ENCODE measurements around the gene MAD1L1. TPM values are rescaled to one million over a fixed set of nuclear protein-coding genes. Genes with fewer than 3 reads are reported as not detected.

Gene MAD1L1
- total and polyA plus RNA-seq, 11 donors: 11.1 to 29.7 (median 20.9) TPM

GRCh38 chr7:2032030-2032875 is 200.5 kb downstream of the MAD1L1 start:
- peaks cover 0 to 24% (median 6%) of the 10 kb centered on the region in 12 donors for H3K9me3 ChIP-seq
- intact Hi-C loops (cut with DNase I): no loop called here
- no peak overlapping the region for H3K27ac ChIP-seq
- no peak overlapping the region for H3K4me3 ChIP-seq
- H3K4me1 ChIP-seq: peaks cover 0 to 20% (median 2%) of the 10 kb centered on the region in 12 donors
- DNase-seq (peak in 4 of 5 donors; percentile 52 to 80 (median 66)), ATAC-seq (peak; percentile 77 to 92 (median 82))
- no peak for TF ChIP-seq POLR2A (IDR thresholded peaks at IDR 0.05)
- TF ChIP-seq, protein P1, sequence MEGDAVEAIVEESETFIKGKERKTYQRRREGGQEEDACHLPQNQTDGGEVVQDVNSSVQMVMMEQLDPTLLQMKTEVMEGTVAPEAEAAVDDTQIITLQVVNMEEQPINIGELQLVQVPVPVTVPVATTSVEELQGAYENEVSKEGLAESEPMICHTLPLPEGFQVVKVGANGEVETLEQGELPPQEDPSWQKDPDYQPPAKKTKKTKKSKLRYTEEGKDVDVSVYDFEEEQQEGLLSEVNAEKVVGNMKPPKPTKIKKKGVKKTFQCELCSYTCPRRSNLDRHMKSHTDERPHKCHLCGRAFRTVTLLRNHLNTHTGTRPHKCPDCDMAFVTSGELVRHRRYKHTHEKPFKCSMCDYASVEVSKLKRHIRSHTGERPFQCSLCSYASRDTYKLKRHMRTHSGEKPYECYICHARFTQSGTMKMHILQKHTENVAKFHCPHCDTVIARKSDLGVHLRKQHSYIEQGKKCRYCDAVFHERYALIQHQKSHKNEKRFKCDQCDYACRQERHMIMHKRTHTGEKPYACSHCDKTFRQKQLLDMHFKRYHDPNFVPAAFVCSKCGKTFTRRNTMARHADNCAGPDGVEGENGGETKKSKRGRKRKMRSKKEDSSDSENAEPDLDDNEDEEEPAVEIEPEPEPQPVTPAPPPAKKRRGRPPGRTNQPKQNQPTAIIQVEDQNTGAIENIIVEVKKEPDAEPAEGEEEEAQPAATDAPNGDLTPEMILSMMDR (IDR thresholded peaks at IDR 0.05): no peak
- H3K36me3 ChIP-seq: no peaks in the 10 kb centered on the region
- no peaks in the 10 kb centered on the region for H3K27me3 ChIP-seq
- 78 to 84% (median 80%) methylated on average over 22 to 26 of the region's 26 CpGs for WGBS, 4 donors

GRCh38 chr7:2031451-2031845 is 201.3 kb downstream of the MAD1L1 start:
- no peak overlapping the region for H3K4me3 ChIP-seq
- no peaks in the 10 kb centered on the region for H3K27me3 ChIP-seq
- no peak overlapping the region for H3K27ac ChIP-seq
- no peak for TF ChIP-seq POLR2A (IDR thresholded peaks at IDR 0.05)
- TF ChIP-seq, protein P1 (IDR thresholded peaks at IDR 0.05): no peak
- no peaks in the 10 kb centered on the region for H3K36me3 ChIP-seq
- intact Hi-C loops (cut with DNase I): no loop called here
- WGBS, 4 donors: 82 to 94% (median 87%) methylated on average over 13 of the region's 13 CpGs
- DNase-seq (peak in 3 of 5 donors; percentile 13 to 25 (median 14)), ATAC-seq (peak in 1 of 4 donors; percentile 28)
- H3K9me3 ChIP-seq: peaks cover 0 to 26% (median 6%) of the 10 kb centered on the region in 12 donors
- H3K4me1 ChIP-seq: peaks cover 0 to 16% (median 0%) of the 10 kb centered on the region in 12 donors

DNA sequence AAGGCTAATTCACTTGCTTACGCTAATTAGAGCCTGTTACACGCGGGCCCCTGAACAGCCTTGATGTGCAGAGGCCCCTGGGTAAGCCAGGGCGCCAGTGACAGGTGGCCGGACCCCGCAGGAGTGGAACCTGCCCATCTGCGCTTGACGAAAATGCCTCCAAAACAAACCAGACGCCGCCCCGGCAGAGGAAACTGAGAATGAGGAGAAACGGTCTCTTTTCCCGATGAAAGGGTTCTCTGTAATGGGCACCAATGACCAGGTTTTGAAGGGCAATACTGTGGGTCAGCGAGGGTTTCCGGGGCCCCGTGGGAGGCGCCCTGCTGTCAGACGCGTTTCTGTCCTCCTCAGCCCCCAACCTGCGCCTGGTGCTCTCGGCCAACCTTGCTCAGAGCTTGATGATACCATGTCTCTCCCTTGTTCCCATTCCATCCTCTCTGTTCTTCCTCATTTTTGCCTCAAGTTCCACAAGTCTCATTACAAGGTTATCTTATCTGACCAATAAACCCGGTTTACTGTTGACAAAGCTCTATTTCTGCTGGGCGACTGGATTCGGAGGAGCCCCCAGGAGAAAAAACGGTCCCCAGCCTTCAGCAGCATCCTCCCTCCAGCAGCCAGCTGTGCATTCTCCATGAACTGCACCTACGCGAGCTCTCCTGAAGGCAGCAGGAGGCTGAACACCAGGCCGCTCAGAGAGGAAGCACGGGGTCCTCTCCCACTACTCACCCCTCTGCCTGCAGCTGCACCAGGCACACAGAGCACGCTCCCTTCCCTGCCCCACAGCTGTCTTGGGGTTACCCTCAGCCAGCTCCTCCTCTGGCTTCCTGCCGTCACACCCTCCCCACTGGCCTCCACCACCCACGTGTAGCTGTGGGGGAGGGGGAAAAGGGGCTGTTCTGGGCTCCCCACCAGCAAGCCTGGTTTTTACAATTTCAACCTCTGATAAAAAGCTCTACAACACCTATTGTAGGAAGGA is 202.0 kb downstream of the MAD1L1 start:
- WGBS, 4 donors: 86 to 90% (median 87%) methylated on average over 32 of the region's 32 CpGs
- DNase-seq (peak in 3 of 5 donors; percentile 18 to 54 (median 22)), ATAC-seq (no peak)

More for the DNA sequence above, 202.0 kb downstream of the MAD1L1 start:
- TF ChIP-seq, protein P1 (IDR thresholded peaks at IDR 0.05): no peak
- no peak for TF ChIP-seq POLR2A (IDR thresholded peaks at IDR 0.05)
- Histone ChIP-seq H3K9me3 (peaks cover 0 to 32% (median 6%) of the 10 kb centered on the region in 12 donors), H3K36me3 (no peaks in the 10 kb centered on the region), H3K27me3 (no peaks in the 10 kb centered on the region), H3K4me3 (no peak overlapping the region), H3K27ac (no peak overlapping the region), H3K4me1 (peaks cover 0 to 16% (median 0%) of the 10 kb centered on the region in 12 donors)
- intact Hi-C loops (cut with DNase I): no loop called here
